Cortex of kidney (tissue), 1 donor: ENCODE data around the gene PTPRN2.
"Not testable (repeated sequence)": the region's sequence is repeated elsewhere in the genome, so short reads cannot be mapped to it uniquely, and the experiment has no call there.

ENCODE experiments used
- DNase-seq: peaks from one replicate; lab custom pipeline; 2025; lab: John Stamatoyannopoulos, UW

Gene PTPRN2

GRCh38 chr7:157928808-157929425 lies 658.7 kb downstream of the PTPRN2 start:
- DNase-seq = no peak

GRCh38 chr7:157928171-157928794 lies 659.3 kb downstream of the PTPRN2 start:
- DNase-seq = no peak

GRCh38 chr7:157927313-157927925 lies 660.2 kb downstream of the PTPRN2 start:
- DNase-seq = no peak

- no peak for DNase-seq
These were observed 661.0 kb downstream of the PTPRN2 start for GRCh38 chr7:157926521-157927150.

GRCh38 chr7:157926107-157926506 lies 661.5 kb downstream of the PTPRN2 start:
- DNase-seq = no peak

- no peak for DNase-seq
These were observed 662.2 kb downstream of the PTPRN2 start for GRCh38 chr7:157925383-157925875.

- no peak for DNase-seq
These were observed 663.6 kb downstream of the PTPRN2 start for GRCh38 chr7:157923903-157924630.

- no peak for DNase-seq
These were observed 665.0 kb downstream of the PTPRN2 start for GRCh38 chr7:157922576-157922975.

- DNase-seq = no peak
These were observed 669.1 kb downstream of the PTPRN2 start for GRCh38 chr7:157918326-157919080.

- no peak for DNase-seq
These were observed 670.5 kb downstream of the PTPRN2 start for GRCh38 chr7:157916946-157917640.

GRCh38 chr7:157910446-157910845 lies 677.2 kb downstream of the PTPRN2 start:
- DNase-seq = no peak

GRCh38 chr7:157910045-157910444 lies 677.6 kb downstream of the PTPRN2 start:
- DNase-seq = not testable (repeated sequence)

- DNase-seq = no peak
These were observed 678.3 kb downstream of the PTPRN2 start for GRCh38 chr7:157909370-157909769.

GRCh38 chr7:157908006-157908782 lies 679.4 kb downstream of the PTPRN2 start:
- no peak for DNase-seq

GRCh38 chr7:157907091-157907490 lies 680.5 kb downstream of the PTPRN2 start:
- DNase-seq = no peak

GRCh38 chr7:157906583-157906982 lies 681.0 kb downstream of the PTPRN2 start:
- no peak for DNase-seq

GRCh38 chr7:157905651-157906461 lies 681.8 kb downstream of the PTPRN2 start:
- no peak for DNase-seq

- DNase-seq = no peak
These were observed 682.6 kb downstream of the PTPRN2 start for GRCh38 chr7:157904866-157905570.
